Loucy (cell line): ENCODE data around the gene CHN2.

Experiments used
- CTCF ChIP-seq: fragments of 200-600 bp; sonication (generic); conservative IDR thresholded peaks from 2 replicates; pipeline ENCODE4 v1.5.1; 2014; ENCODE audit warnings: mild to moderate bottlenecking, antibody characterized with exemption, low read length
- EZH2phosphoT487 ChIP-seq: fragments of 200-600 bp; IDR thresholded peaks from 2 replicates; pipeline ENCODE4 v1.6.1; 2018; ENCODE audit warnings: antibody characterized with exemption, mild to moderate bottlenecking, moderate library complexity, borderline replicate concordance

- TF ChIP-seq CTCF = no peak
- no peak for TF ChIP-seq EZH2phosphoT487
Observed at GRCh38 chr7:29170781-29171180, 23.8 kb upstream of the CHN2 start.
